Pulmonary artery endothelial cell (primary cell): ENCODE data around the gene PGBD1. TPM values are rescaled to one million over a fixed set of nuclear protein-coding genes. Genes with fewer than 3 reads are reported as not detected.
A peak's percentile ranks its signal among the peaks of the same experiment; 100 is the strongest.

Source experiments
- DNase-seq: peaks from one replicate; pipeline ENCODE4 v3.0.0-alpha.2; 2011; ENCODE audit warnings: low read depth, low spot score
- total RNA-seq: library from RNA; depleted of rRNA; stranded (reverse); fragments of >200 nt; gene quantifications from 2 replicates; pipeline ENCODE4 v1.2.3, GENCODE V29; 2014

PGBD1 gene
- total RNA-seq = 7.3 and 10.2 TPM in 2 replicates

GRCh38 chr6:28281288-28282064 lies at the start of gene PGBD1:
PGBD1 (plus strand) TSS chr6:28281572; CDS start chr6:28283814, 2,242 bp downstream.
- peak; percentile 47 for DNase-seq

GRCh38 chr6:28232785-28233184 lies 48.6 kb upstream of the PGBD1 start:
- DNase-seq = no peak

GRCh38 chr6:28235912-28236452 lies 45.4 kb upstream of the PGBD1 start:
- no peak for DNase-seq

GRCh38 chr6:28239636-28240035 lies 41.7 kb upstream of the PGBD1 start:
- no peak for DNase-seq

GRCh38 chr6:28240471-28240870 lies 40.9 kb upstream of the PGBD1 start:
- no peak for DNase-seq

GRCh38 chr6:28243946-28244345 lies 37.4 kb upstream of the PGBD1 start:
- no peak for DNase-seq

- DNase-seq = no peak
Measured at GRCh38 chr6:28245206-28245941, 36.0 kb upstream of the PGBD1 start.

GRCh38 chr6:28248916-28249315 lies 32.5 kb upstream of the PGBD1 start:
- no peak for DNase-seq

GRCh38 chr6:28250747-28251146 lies 30.6 kb upstream of the PGBD1 start:
- DNase-seq = no peak

- DNase-seq = no peak
Measured at GRCh38 chr6:28251661-28252008, 29.7 kb upstream of the PGBD1 start.

- peak; percentile 58 for DNase-seq
Measured at GRCh38 chr6:28252009-28252975, 29.1 kb upstream of the PGBD1 start, which contains the start of gene ZKSCAN4. ZKSCAN4 (minus strand) TSS chr6:28252269; CDS start chr6:28251980, 289 bp downstream.

GRCh38 chr6:28254121-28254519 lies 27.3 kb upstream of the PGBD1 start:
- DNase-seq = no peak

GRCh38 chr6:28257042-28257441 lies 24.3 kb upstream of the PGBD1 start:
- no peak for DNase-seq

GRCh38 chr6:28258877-28259777 lies 22.2 kb upstream of the PGBD1 start, which contains the start of gene NKAPL:
NKAPL (plus strand) TSS chr6:28259297; CDS start chr6:28259372, 75 bp downstream.
- DNase-seq = no peak

GRCh38 chr6:28263922-28264321 lies 17.4 kb upstream of the PGBD1 start:
- no peak for DNase-seq

- DNase-seq = no peak
Measured at GRCh38 chr6:28264834-28265401, 16.5 kb upstream of the PGBD1 start.

GRCh38 chr6:28266563-28266961 lies 14.8 kb upstream of the PGBD1 start:
- no peak for DNase-seq

GRCh38 chr6:28266962-28267694 lies 14.2 kb upstream of the PGBD1 start, which contains the start of gene ZSCAN26:
ZSCAN26 (plus strand) TSS chr6:28267143; CDS start chr6:28271920, 4,777 bp downstream.
- DNase-seq = peak; percentile 56

GRCh38 chr6:28267695-28268059 lies 13.7 kb upstream of the PGBD1 start:
- no peak for DNase-seq
